ENCODE measurements around the gene IDE. TPM values are rescaled to one million over a fixed set of nuclear protein-coding genes. Genes with fewer than 3 reads are reported as not detected.

Gene IDE
- total and polyA plus RNA-seq, 12 donors = 8.6 to 62.0 (median 37.3) TPM

DNA sequence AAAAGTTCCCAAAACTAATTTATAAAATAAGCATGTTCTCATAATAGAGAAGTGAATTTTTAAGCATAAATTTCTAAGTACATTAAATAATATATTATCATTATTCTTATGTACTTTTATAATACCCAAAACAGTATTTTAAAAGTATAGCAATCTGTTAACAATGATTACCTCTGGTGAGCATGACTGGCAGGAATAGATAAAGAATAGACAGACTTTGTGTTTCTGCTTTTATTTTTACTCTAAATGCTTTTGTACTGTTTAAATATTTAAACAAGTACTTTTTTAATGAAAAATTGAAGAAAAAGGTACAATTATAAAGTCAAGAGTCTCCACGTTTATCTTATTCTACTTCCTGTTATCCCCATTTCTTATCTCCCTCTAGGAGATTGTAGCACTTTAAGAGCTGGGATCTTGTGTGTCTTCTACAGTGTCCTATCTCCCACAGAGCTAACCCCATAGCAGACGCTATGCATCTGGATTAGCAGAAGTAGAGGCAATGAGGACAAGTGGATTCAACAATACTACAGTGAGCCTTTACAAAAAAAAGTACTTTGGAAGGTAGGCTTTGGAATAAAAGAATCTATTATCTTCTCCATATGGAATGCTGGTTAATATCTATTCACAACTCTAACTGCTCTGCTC lies 42.9 kb downstream of the IDE start:
- intact Hi-C loops (cut with DNase I) = no loop called here
- Histone ChIP-seq H3K36me3 (replicated peaks in 1 of 2) (peaks cover 0 to 46% of the 10 kb centered on the region in 2 donors), H3K4me1 (replicated peaks in 1 of 2) (no peaks in the 10 kb centered on the region), H3K4me3 (no peak overlapping the region), H3K9me3 (replicated peaks in 1 of 3) (peaks cover 0 to 6% (median 0%) of the 10 kb centered on the region in 3 donors), H3K27me3 (no peaks in the 10 kb centered on the region), H3K27ac (no peak overlapping the region)
- TF ChIP-seq, protein P1, sequence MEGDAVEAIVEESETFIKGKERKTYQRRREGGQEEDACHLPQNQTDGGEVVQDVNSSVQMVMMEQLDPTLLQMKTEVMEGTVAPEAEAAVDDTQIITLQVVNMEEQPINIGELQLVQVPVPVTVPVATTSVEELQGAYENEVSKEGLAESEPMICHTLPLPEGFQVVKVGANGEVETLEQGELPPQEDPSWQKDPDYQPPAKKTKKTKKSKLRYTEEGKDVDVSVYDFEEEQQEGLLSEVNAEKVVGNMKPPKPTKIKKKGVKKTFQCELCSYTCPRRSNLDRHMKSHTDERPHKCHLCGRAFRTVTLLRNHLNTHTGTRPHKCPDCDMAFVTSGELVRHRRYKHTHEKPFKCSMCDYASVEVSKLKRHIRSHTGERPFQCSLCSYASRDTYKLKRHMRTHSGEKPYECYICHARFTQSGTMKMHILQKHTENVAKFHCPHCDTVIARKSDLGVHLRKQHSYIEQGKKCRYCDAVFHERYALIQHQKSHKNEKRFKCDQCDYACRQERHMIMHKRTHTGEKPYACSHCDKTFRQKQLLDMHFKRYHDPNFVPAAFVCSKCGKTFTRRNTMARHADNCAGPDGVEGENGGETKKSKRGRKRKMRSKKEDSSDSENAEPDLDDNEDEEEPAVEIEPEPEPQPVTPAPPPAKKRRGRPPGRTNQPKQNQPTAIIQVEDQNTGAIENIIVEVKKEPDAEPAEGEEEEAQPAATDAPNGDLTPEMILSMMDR (IDR thresholded peaks at IDR 0.05) = no peak
- no peak for TF ChIP-seq POLR2A (IDR thresholded peaks at IDR 0.05)
- WGBS, 4 donors = 75 to 82% (median 77%) methylated on average over 2 of the region's 2 CpGs
- DNase-seq = no peak

DNA sequence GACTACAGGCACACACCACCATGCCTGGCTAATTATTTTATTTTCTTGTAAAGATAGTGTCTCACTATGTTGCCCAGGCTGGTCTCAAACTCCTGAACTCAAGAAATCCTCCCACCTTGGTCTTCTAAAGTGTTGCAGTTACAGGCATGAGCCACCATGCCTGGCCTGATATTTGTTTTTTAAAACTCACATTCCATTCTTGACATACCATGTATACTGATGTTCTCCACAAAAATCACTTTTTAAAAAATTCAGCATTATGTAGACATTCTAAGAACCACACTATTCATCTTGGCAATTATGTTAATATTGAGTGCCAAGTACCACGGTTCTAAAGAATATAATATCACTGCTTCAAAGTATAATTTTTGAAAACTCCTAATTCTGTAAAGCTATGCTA lies 43.5 kb downstream of the IDE start:
- no peaks in the 10 kb centered on the region for H3K27me3 ChIP-seq
- no peak overlapping the region for H3K4me3 ChIP-seq
- no peaks in the 10 kb centered on the region for H3K4me1 ChIP-seq (replicated peaks in 1 of 2)
- H3K36me3 ChIP-seq (replicated peaks in 1 of 2) = peaks cover 0 to 41% of the 10 kb centered on the region in 2 donors
- no peak for DNase-seq
- H3K27ac ChIP-seq = no peak overlapping the region
- TF ChIP-seq, protein P1 (IDR thresholded peaks at IDR 0.05) = no peak
- TF ChIP-seq POLR2A (IDR thresholded peaks at IDR 0.05) = no peak
- WGBS, 4 donors = 78 to 88% (median 79%) methylated on average over 1 of the region's 1 CpG
- H3K9me3 ChIP-seq (replicated peaks in 1 of 3) = peaks cover 0 to 6% (median 0%) of the 10 kb centered on the region in 3 donors
- intact Hi-C loops (cut with DNase I) = no loop called here

DNA sequence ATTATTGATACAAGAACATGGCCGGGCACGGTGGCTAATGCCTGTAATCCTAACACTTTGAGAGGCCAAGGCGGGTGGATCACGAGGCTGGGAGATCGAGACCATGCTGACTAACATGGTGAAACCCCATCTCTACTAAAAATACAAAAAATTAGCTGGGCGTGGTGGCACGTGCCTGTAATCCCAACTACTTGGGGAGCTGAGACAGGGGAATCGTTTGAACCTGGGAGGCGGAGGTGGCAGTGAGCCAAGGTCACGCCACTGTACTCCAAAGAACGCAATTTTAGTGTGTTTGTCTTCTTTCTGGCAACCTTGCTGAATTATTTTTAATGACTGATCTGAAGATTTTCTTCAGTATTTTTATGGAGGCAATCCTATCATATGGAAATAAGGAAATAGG lies 46.2 kb downstream of the IDE start:
- WGBS, 4 donors = 47 to 64% (median 60%) methylated on average over 11 of the region's 11 CpGs
- DNase-seq = peak in 5 of 7 donors; percentile 15 to 59 (median 47)
- Histone ChIP-seq H3K4me1 (replicated peaks in 1 of 2) (no peaks in the 10 kb centered on the region), H3K9me3 (replicated peaks in 1 of 3) (peaks cover 0 to 6% (median 0%) of the 10 kb centered on the region in 3 donors), H3K27me3 (no peaks in the 10 kb centered on the region), H3K36me3 (replicated peaks in 1 of 2) (peaks cover 0 to 30% of the 10 kb centered on the region in 2 donors), H3K27ac (no peak overlapping the region), H3K4me3 (no peak overlapping the region)
- intact Hi-C loops (cut with DNase I) = no loop called here
- TF ChIP-seq, protein P1 (IDR thresholded peaks at IDR 0.05) = no peak
- TF ChIP-seq POLR2A (IDR thresholded peaks at IDR 0.05) = no peak

DNA sequence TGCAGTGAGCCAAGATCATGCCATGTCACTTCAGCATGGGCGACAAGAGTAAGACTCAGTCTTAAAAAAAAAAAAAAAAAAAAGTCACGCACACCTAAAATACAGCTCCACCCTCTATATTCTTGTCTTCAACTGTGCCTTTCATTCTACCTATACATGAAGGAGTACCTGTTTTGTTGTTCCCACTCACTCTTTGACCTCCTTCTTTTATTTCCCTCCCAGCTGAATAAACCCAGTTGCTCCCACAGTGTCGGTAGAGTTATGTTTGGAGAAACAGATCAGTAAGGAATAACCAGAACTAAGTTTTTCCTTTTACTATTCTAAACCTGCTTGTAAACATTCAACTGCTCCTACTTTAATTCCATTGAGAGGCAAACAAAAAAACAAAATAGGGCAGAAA lies 50.3 kb downstream of the IDE start:
- H3K9me3 ChIP-seq (replicated peaks in 1 of 3) = no peaks in the 10 kb centered on the region
- no peak overlapping the region for H3K27ac ChIP-seq
- DNase-seq = no peak
- H3K4me3 ChIP-seq = no peak overlapping the region
- no peak for TF ChIP-seq POLR2A (IDR thresholded peaks at IDR 0.05)
- TF ChIP-seq, protein P1 (IDR thresholded peaks at IDR 0.05) = no peak
- peaks cover 0 to 4% of the 10 kb centered on the region in 2 donors for H3K36me3 ChIP-seq (replicated peaks in 1 of 2)
- intact Hi-C loops (cut with DNase I) = no loop called here
- no peaks in the 10 kb centered on the region for H3K27me3 ChIP-seq
- no peaks in the 10 kb centered on the region for H3K4me1 ChIP-seq (replicated peaks in 1 of 2)
- 91 to 97% (median 95%) methylated on average over 3 of the region's 3 CpGs for WGBS, 4 donors
